PC-9 (cell line): Measurements from ENCODE around the gene GNAQ. TPM values are rescaled to one million over a fixed set of nuclear protein-coding genes. Genes with fewer than 3 reads are reported as not detected.

Experiments
- BruUV-seq: library from RNA; stranded (reverse); fragments of 400-500 nt; replicated peaks from 2 replicates; lab custom pipeline; 2021; lab: Mats Ljungman, UMichigan
- CTCF ChIA-PET: fragments of 300-600 bp; sonication (Branson Sonifier 250); formaldehyde crosslinking; loops from one replicate; lab custom pipeline; 2022; ENCODE audit warnings: antibody characterized with exemption; lab: Charles Lee
- POLR2A ChIA-PET: fragments of 300-600 bp; sonication (Branson Sonifier 250); formaldehyde crosslinking; loops from one replicate; lab custom pipeline; 2022; ENCODE audit warnings: antibody characterized with exemption; ENCODE audit not compliant: unreplicated experiment; lab: Charles Lee
- DNase-seq, 2 experiments: peaks; one replicate each; pipeline versions ENCODE4 v3.0.0 to v3.0.0-alpha.2; 2015 to 2022; ENCODE audit warnings: mixed read lengths in 1 of 2
- H2AFZ ChIP-seq: fragments of 200-600 bp; sonication (generic); 2 replicates; pipeline ENCODE4 v1.8.1; 2017; ENCODE audit warnings: antibody characterized with exemption
- H3F3A ChIP-seq: fragments of 200-600 bp; sonication (generic); 2 replicates; pipeline ENCODE4 v1.8.1; 2017; ENCODE audit warnings: antibody characterized with exemption, mild to moderate bottlenecking, low read depth; ENCODE audit not compliant: insufficient read depth
- H3K27ac ChIP-seq: fragments of 200-600 bp; sonication (generic); 2 replicates; pipeline ENCODE4 v1.6.1; 2016; ENCODE audit warnings: mixed run types
- H3K27me3 ChIP-seq: fragments of 200-600 bp; sonication (generic); 2 replicates; pipeline ENCODE4 v1.6.1; 2016; ENCODE audit warnings: low read depth, mixed run types; ENCODE audit not compliant: insufficient read depth
- H3K36me3 ChIP-seq: fragments of 200-600 bp; sonication (generic); 2 replicates; pipeline ENCODE4 v1.6.1; 2016; ENCODE audit warnings: low read depth, mixed run types
- H3K4me1 ChIP-seq: fragments of 200-600 bp; sonication (generic); replicated peaks from 2 replicates; pipeline ENCODE4 v1.6.1; 2016; ENCODE audit warnings: mixed run types; ENCODE audit not compliant: insufficient read depth
- H3K4me2 ChIP-seq: fragments of 200-600 bp; sonication (generic); 2 replicates; pipeline ENCODE4 v1.6.1; 2017; ENCODE audit warnings: mixed run types
- H3K4me3 ChIP-seq: fragments of 200-600 bp; sonication (generic); 2 replicates; pipeline ENCODE4 v1.6.1; 2016; ENCODE audit warnings: mixed run types
- H3K79me2 ChIP-seq: fragments of 200-600 bp; sonication (generic); 2 replicates; pipeline ENCODE4 v1.6.1; 2017; ENCODE audit warnings: low read depth, mixed run types
- H3K9me2 ChIP-seq: fragments of 200-600 bp; sonication (generic); 2 replicates; pipeline ENCODE4 v1.8.1; 2017; ENCODE audit warnings: mild to moderate bottlenecking; ENCODE audit not compliant: insufficient read depth
- H3K9me3 ChIP-seq: fragments of 200-600 bp; sonication (generic); 2 replicates; pipeline ENCODE4 v1.8.1; 2016; ENCODE audit warnings: low read depth; ENCODE audit not compliant: insufficient read depth
- H4K20me1 ChIP-seq: fragments of 200-600 bp; sonication (generic); 2 replicates; pipeline ENCODE4 v1.8.1; 2017; ENCODE audit not compliant: insufficient read depth
- CTCF ChIP-seq: fragments of 200-600 bp; sonication (generic); conservative IDR thresholded peaks from 2 replicates; pipeline ENCODE4 v1.6.1; 2017; ENCODE audit warnings: mixed run types, antibody characterized with exemption, mild to moderate bottlenecking, moderate library complexity
- EZH2 ChIP-seq: fragments of 200-600 bp; sonication (generic); IDR thresholded peaks from 2 replicates; pipeline ENCODE4 v1.8.0; 2017; ENCODE audit warnings: antibody characterized with exemption, low read depth
- intact Hi-C: fragments of 100-400 bp; cut with micrococcal nuclease; formaldehyde crosslinking; loops from one replicate; pipeline ENCODE4 v1.10.0; 2022; ENCODE audit not compliant: unreplicated experiment
- total RNA-seq: library from RNA; stranded (reverse); gene quantifications from 2 replicates; pipeline ENCODE4 v1.2.3, GENCODE V29; 2021

Gene GNAQ
- total RNA-seq, 1 experiment from 2014 or later: 51.6 TPM

- ChIA-PET POLR2A (interaction anchor here (0.7 to 1.1 kb wide), 3 partner anchors 55 to 103 kb away, joined by 3 to 4 read pairs (median 4); no protein-coding TSS in a partner anchor), CTCF (no interaction called here)
- H3K79me2 ChIP-seq: peaks cover 46% of the 10 kb centered on the region
- no peak overlapping the region for H2AFZ ChIP-seq
- H3K4me2 ChIP-seq: peak overlapping the region; percentile 72
- H3F3A ChIP-seq: peaks cover 30% of the 10 kb centered on the region
- intact Hi-C loops: loop anchor here (2.0 kb wide), 1 partner anchor 42 kb away; no protein-coding TSS in a partner anchor
- BruUV-seq: no TSS peak
- TF ChIP-seq CTCF: no peak
- TF ChIP-seq EZH2: no peak
- H3K27me3 ChIP-seq: no peaks in the 10 kb centered on the region
- peak overlapping the region; percentile 75 for H3K27ac ChIP-seq
- H4K20me1 ChIP-seq: no peaks in the 10 kb centered on the region
- H3K9me2 ChIP-seq: no peaks in the 10 kb centered on the region
- no peaks in the 10 kb centered on the region for H3K9me3 ChIP-seq
- H3K4me3 ChIP-seq: 0 out of 2 replicates have a peak overlapping the region, but pooled peaks have one; percentile 20
- DNase-seq: no peak
- H3K36me3 ChIP-seq: no peaks in the 10 kb centered on the region
- peaks cover 64% of the 10 kb centered on the region for H3K4me1 ChIP-seq
Measured at GRCh38 chr9:77885104-77885672, 146.4 kb downstream of the GNAQ start.

GRCh38 chr9:77883846-77884771 is 147.5 kb downstream of the GNAQ start:
- 0 out of 2 replicates have a peak overlapping the region, but pooled peaks have one; percentile 20 for H3K4me3 ChIP-seq
- intact Hi-C loops: loop anchor here (2.0 to 5.0 kb wide), 2 partner anchors 43 to 98 kb away; no protein-coding TSS in a partner anchor
- peaks cover 41% of the 10 kb centered on the region for H3F3A ChIP-seq
- no peaks in the 10 kb centered on the region for H3K27me3 ChIP-seq
- peaks cover 75% of the 10 kb centered on the region for H3K4me1 ChIP-seq
- DNase-seq: peak; percentile 68 to 90
- no peaks in the 10 kb centered on the region for H4K20me1 ChIP-seq
- ChIA-PET CTCF (no interaction called here), POLR2A (interaction anchor here (0.5 to 1.1 kb wide), 6 partner anchors 23 to 156 kb away, joined by 3 to 11 read pairs (median 6); no protein-coding TSS in a partner anchor)
- no peaks in the 10 kb centered on the region for H3K36me3 ChIP-seq
- peak overlapping the region; percentile 75 for H3K27ac ChIP-seq
- TSS peak; percentile 39 for BruUV-seq
- H3K79me2 ChIP-seq: peaks cover 46% of the 10 kb centered on the region
- H2AFZ ChIP-seq: no peak overlapping the region
- TF ChIP-seq CTCF: no peak
- no peaks in the 10 kb centered on the region for H3K9me3 ChIP-seq
- peak overlapping the region; percentile 72 for H3K4me2 ChIP-seq
- no peaks in the 10 kb centered on the region for H3K9me2 ChIP-seq

DNA sequence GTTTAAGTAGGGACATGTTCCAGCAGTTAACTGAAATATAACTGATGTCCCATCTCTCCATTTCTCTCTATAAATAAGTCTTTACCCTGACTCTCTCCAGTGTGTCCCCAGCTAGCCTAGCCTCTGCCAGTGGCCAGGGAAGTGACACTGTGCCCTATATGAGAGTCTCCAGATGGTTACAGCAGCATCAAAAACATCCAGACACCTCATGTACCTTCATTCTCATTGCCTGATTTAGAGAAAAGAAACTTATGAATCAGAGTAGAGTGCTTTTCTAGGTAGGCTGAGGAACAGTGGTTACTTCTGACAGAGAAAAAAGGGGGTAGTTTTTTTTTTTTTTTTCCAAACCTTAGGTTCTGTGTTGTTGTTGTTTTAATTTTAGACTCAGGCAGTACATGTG is 148.5 kb downstream of the GNAQ start:
- Histone ChIP-seq H3K27ac (peak overlapping the region; percentile 75), H3F3A (peaks cover 50% of the 10 kb centered on the region), H4K20me1 (no peaks in the 10 kb centered on the region), H3K4me1 (peaks cover 76% of the 10 kb centered on the region), H3K27me3 (no peaks in the 10 kb centered on the region), H3K79me2 (peaks cover 52% of the 10 kb centered on the region), H3K9me2 (no peaks in the 10 kb centered on the region), H3K36me3 (no peaks in the 10 kb centered on the region), H3K9me3 (no peaks in the 10 kb centered on the region), H3K4me2 (peak overlapping the region; percentile 72; the same call in 1 of the 2 replicates), H3K4me3 (no peak overlapping the region), H2AFZ (no peak overlapping the region)
- DNase-seq: no peak
- TF ChIP-seq CTCF (no peak), EZH2 (no peak)
- ChIA-PET POLR2A (no interaction called here), CTCF (no interaction called here)
- BruUV-seq: no TSS peak
- intact Hi-C loops: loop anchor here (5.0 kb wide), 1 partner anchor 99 kb away; no protein-coding TSS in a partner anchor
